HepG2 (cell line): ENCODE measurements around the gene ZNF444. TPM values are rescaled to one million over a fixed set of nuclear protein-coding genes. Genes with fewer than 3 reads are reported as not detected.

ENCODE experiments used
- ARHGAP35 ChIP-seq: sonication (generic); formaldehyde crosslinking; IDR thresholded peaks from 2 replicates; pipeline ENCODE4 v1.9.0; 2022; ENCODE audit warnings: mild to moderate bottlenecking, inconsistent platforms, moderate library complexity, missing genetic modification reagents, borderline replicate concordance
- ATF5 ChIP-seq: sonication (generic); formaldehyde crosslinking; IDR thresholded peaks from 2 replicates; pipeline ENCODE4 v1.4.0; 2020; ENCODE audit warnings: mild to moderate bottlenecking, low read depth, missing genetic modification reagents
- ATF7 ChIP-seq, 2 experiments: fragments of 450-650 bp in 1 of 2; sonication (generic) in 1 of 2; formaldehyde crosslinking in 1 of 2; IDR thresholded peaks; 2 replicates each; pipeline versions ENCODE4 v1.4.0 to v1.6.1; 2016 to 2020; ENCODE audit warnings: antibody characterized with exemption in 1 of 2, mild to moderate bottlenecking in 1 of 2, missing genetic modification reagents in 1 of 2
- BATF2 ChIP-seq: sonication (generic); formaldehyde crosslinking; IDR thresholded peaks from 2 replicates; pipeline ENCODE4 v1.8.0; 2022; ENCODE audit warnings: mild to moderate bottlenecking, missing genetic modification reagents, moderate library complexity
- CBX1 ChIP-seq: IDR thresholded peaks from one replicate; pipeline ENCODE4 v1.6.1; 2016; ENCODE audit warnings: antibody characterized with exemption, low read depth
- FOXK2 ChIP-seq: fragments of 450-650 bp; IDR thresholded peaks from 2 replicates; pipeline ENCODE4 v1.6.1; 2016
- FOXM1 ChIP-seq: sonication (generic); formaldehyde crosslinking; IDR thresholded peaks from 2 replicates; pipeline ENCODE4 v1.5.0; 2020; ENCODE audit warnings: missing genetic modification reagents
- GABPA ChIP-seq, 2 experiments: IDR thresholded peaks; 2 replicates each; pipeline ENCODE4 v1.6.1; 2011 to 2016; ENCODE audit warnings: low read depth in 2 of 2, low read length in 1 of 2, missing biosample characterization in 1 of 2, missing genetic modification characterization in 1 of 2
- GATAD2A ChIP-seq: IDR thresholded peaks from 2 replicates; pipeline ENCODE4 v1.6.1; 2016
- GZF1 ChIP-seq: sonication (generic); formaldehyde crosslinking; IDR thresholded peaks from 2 replicates; pipeline ENCODE4 v1.5.1; 2020; ENCODE audit warnings: mild to moderate bottlenecking, missing genetic modification reagents
- IRX3 ChIP-seq: sonication (generic); formaldehyde crosslinking; IDR thresholded peaks from 2 replicates; pipeline ENCODE4 v1.8.1; 2023; ENCODE audit warnings: mild to moderate bottlenecking, low read depth, missing genetic modification reagents, borderline replicate concordance
- MED13 ChIP-seq: sonication (generic); formaldehyde crosslinking; IDR thresholded peaks from 2 replicates; pipeline ENCODE4 v1.5.0; 2020; ENCODE audit warnings: missing genetic modification reagents
- MEIS2 ChIP-seq: sonication (generic); formaldehyde crosslinking; IDR thresholded peaks from 2 replicates; pipeline ENCODE4 v1.9.0; 2021; ENCODE audit warnings: mild to moderate bottlenecking, missing genetic modification reagents
- NCOA1 ChIP-seq: sonication (generic); formaldehyde crosslinking; IDR thresholded peaks from 2 replicates; pipeline ENCODE4 v1.9.0; 2021; ENCODE audit warnings: missing genetic modification reagents
- PPARG ChIP-seq: conservative IDR thresholded peaks from 2 replicates; pipeline ENCODE4 v1.6.1; 2016; ENCODE audit warnings: missing biosample characterization, missing genetic modification reagents
- RNF2 ChIP-seq: fragments of 450-650 bp; conservative IDR thresholded peaks from 2 replicates; pipeline ENCODE4 v1.6.1; 2016; ENCODE audit warnings: low read depth
- SP140L ChIP-seq: sonication (generic); formaldehyde crosslinking; IDR thresholded peaks from 2 replicates; pipeline ENCODE4 v1.4.0; 2020; ENCODE audit warnings: missing genetic modification reagents, borderline replicate concordance
- ZBTB1 ChIP-seq: sonication (generic); formaldehyde crosslinking; IDR thresholded peaks from 2 replicates; pipeline ENCODE4 v1.4.0; 2020; ENCODE audit warnings: missing genetic modification reagents, borderline replicate concordance
- ZNF382 ChIP-seq: sonication (generic); formaldehyde crosslinking; IDR thresholded peaks from 2 replicates; pipeline ENCODE4 v1.5.0; 2020; ENCODE audit warnings: missing genetic modification reagents, mild to moderate bottlenecking, borderline replicate concordance
- ZNF430 ChIP-seq: sonication (generic); formaldehyde crosslinking; IDR thresholded peaks from 2 replicates; pipeline ENCODE4 v1.9.0; 2021; ENCODE audit warnings: mild to moderate bottlenecking, missing genetic modification reagents
- ZNF503 ChIP-seq: sonication (generic); formaldehyde crosslinking; IDR thresholded peaks from 2 replicates; pipeline ENCODE4 v1.4.0; 2020; ENCODE audit warnings: missing genetic modification reagents
- ZNF720 ChIP-seq: sonication (generic); formaldehyde crosslinking; IDR thresholded peaks from 2 replicates; pipeline ENCODE4 v1.4.0; 2020; ENCODE audit warnings: missing genetic modification reagents
- ZNF75D ChIP-seq: sonication (generic); formaldehyde crosslinking; IDR thresholded peaks from 2 replicates; pipeline ENCODE4 v1.8.1; 2023; ENCODE audit warnings: missing genetic modification reagents, mild to moderate bottlenecking, borderline replicate concordance
- ZNF766 ChIP-seq: sonication (generic); formaldehyde crosslinking; IDR thresholded peaks from 2 replicates; pipeline ENCODE4 v1.5.0; 2020; ENCODE audit warnings: missing genetic modification reagents, borderline replicate concordance
- ZSCAN5A ChIP-seq: sonication (generic); formaldehyde crosslinking; IDR thresholded peaks from 2 replicates; pipeline ENCODE4 v1.8.0; 2022; ENCODE audit warnings: mild to moderate bottlenecking, missing genetic modification reagents, borderline replicate concordance
- polyA plus RNA-seq, 8 experiments: library from polyadenylated mRNA; depleted of rRNA in 3 of 8; stranded (reverse) in 7 of 8; unstranded in 1 of 8; fragments of >200 nt; fragmentation: Illumina TruSeq in 4 of 8; extraction: Trizol in 4 of 8; gene quantifications; 2 replicates each; pipeline versions ENCODE4 v1.2.1 to v1.2.3, GENCODE V29; 2011 to 2016; ENCODE audit warnings: low read depth in 4 of 8, missing spikeins in 1 of 8, mixed read lengths in 1 of 8; ENCODE audit not compliant: insufficient read depth in 1 of 8
- total RNA-seq, 5 experiments: library from RNA; depleted of rRNA; stranded (reverse); fragments of >200 nt; fragmentation: Illumina TruSeq; extraction: Trizol; gene quantifications; 2 replicates each; pipeline ENCODE4 v1.2.3, GENCODE V29; 2016; ENCODE audit warnings: low read depth in 1 of 5

The ZNF444 gene
- total and polyA plus RNA-seq, 2 of the 13 experiments (the other 11 are each of a cell fraction or from before 2014, with no cell fraction given) = 27.4 to 30.3 TPM

- TF ChIP-seq GABPA (IDR thresholded peaks at IDR 0.05; ENCODE audit: low read depth, low read length) (peak; percentile 78), GABPA (CRISPR knock-in tag; IDR thresholded peaks at IDR 0.05; ENCODE audit: low read depth) (peak; percentile 90), RNF2 (no peak), FOXM1 (CRISPR knock-in tag) (no peak), ARHGAP35 (no peak), GATAD2A (CRISPR knock-in tag) (peak; percentile 32), ZNF503 (CRISPR knock-in tag) (no peak), ZNF766 (no peak), ZSCAN5A (CRISPR knock-in tag) (no peak), ZNF430 (CRISPR knock-in tag) (no peak), ZNF720 (CRISPR knock-in tag) (no peak), MED13 (CRISPR knock-in tag) (0 out of 2 replicates have a peak, but pooled peaks have one; percentile 29), MEIS2 (CRISPR knock-in tag) (peak; percentile 48; the same call in 1 of the 2 replicates), NCOA1 (CRISPR knock-in tag) (peak; percentile 81), ATF7 (IDR thresholded peaks at IDR 0.05) (no peak), ATF7 (CRISPR knock-in tag; IDR thresholded peaks at IDR 0.05) (peak; percentile 56; the same call in 1 of the 2 replicates), SP140L (CRISPR knock-in tag) (no peak), BATF2 (CRISPR knock-in tag) (peak; percentile 17; the same call in 1 of the 2 replicates), CBX1 (no peak), ATF5 (CRISPR knock-in tag) (no peak), ZNF382 (no peak), ZBTB1 (CRISPR knock-in tag) (no peak), IRX3 (CRISPR knock-in tag) (no peak), FOXK2 (peak; percentile 36; the same call in 1 of the 2 replicates), PPARG (CRISPR knock-in tag) (0 out of 2 replicates have a peak, but pooled peaks have one; percentile 11), GZF1 (CRISPR knock-in tag) (no peak), ZNF75D (CRISPR knock-in tag) (no peak)
These were observed 19.6 kb upstream of the ZNF444 start, which contains the start of gene ZNF787 (continued) for GRCh38 chr19:56121180-56122167.
